ENCODE measurements around the gene CABLES2. TPM values are rescaled to one million over a fixed set of nuclear protein-coding genes. Genes with fewer than 3 reads are reported as not detected.

Gene CABLES2
- total and polyA plus RNA-seq, 5 donors from 2014 or later = 0.49 to 7.0 (median 1.2) TPM

DNA sequence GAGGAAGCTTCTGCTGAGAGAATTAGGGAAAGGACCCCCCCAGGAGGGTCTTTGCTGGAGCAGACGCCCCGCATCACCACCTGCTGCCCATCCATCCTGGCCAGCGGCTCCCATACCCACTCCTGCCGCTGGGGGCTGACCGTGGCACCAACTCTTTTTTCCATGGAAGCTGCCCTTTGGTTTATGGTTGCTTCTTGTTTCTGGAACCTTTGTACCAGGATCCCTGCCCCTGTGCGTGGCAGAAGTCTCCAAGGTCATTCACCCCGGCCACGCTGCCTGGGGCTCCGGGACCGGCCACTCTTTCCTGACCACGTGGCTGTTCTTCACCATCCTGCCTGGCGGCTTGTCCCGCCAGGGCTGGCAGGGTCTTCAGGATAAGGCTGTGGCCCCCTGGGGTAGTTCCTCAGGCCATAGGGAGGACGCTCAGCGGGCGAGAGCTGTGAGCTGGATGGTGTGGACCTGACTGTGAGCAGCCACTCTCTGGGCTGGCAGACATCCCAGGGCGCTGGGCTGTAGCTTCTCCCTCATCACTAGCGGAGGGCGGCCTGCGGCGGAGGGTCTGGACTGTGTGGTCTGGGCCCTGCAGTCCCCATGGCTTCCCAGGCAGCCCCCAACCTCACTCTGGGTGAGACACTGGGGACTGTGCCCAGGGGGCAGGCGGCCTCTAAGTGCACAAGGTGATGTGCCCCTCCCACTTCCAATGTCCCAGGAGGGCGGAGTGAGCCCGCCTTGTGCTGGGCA lies 43.0 kb upstream of the CABLES2 start:
- Histone ChIP-seq H3K9me3 (ENCODE audit: control insufficient read depth in 2 of 2, low read length in 2 of 2) (no peaks in the 10 kb centered on the region), H3K27me3 (ENCODE audit: control insufficient read depth, insufficient read depth, low read length) (no peaks in the 10 kb centered on the region), H3K4me3 (ENCODE audit: low read depth, low read length) (no peak overlapping the region), H3K27ac (ENCODE audit: insufficient read depth, low read length, poor library complexity, severe bottlenecking) (no peak overlapping the region), H3K4me1 (ENCODE audit: control insufficient read depth, insufficient read depth, low read length, poor library complexity, severe bottlenecking) (no peaks in the 10 kb centered on the region), H3K36me3 (ENCODE audit: control insufficient read depth, insufficient read depth, low read length) (no peaks in the 10 kb centered on the region)
- H3K4me1 Mint-ChIP-seq = no peaks in the 10 kb centered on the region
- no peaks in the 10 kb centered on the region for H3K36me3 Mint-ChIP-seq
- H3K27ac Mint-ChIP-seq = no peak overlapping the region
- H3K4me3 Mint-ChIP-seq = no peak overlapping the region
- ATAC-seq (ENCODE audit: low read depth in 2 of 2) (no peak), DNase-seq (no peak)
- peaks cover 0 to 1% (median 0%) of the 10 kb centered on the region in 7 donors for H3K9me3 Mint-ChIP-seq
- no peaks in the 10 kb centered on the region for H3K27me3 Mint-ChIP-seq

DNA sequence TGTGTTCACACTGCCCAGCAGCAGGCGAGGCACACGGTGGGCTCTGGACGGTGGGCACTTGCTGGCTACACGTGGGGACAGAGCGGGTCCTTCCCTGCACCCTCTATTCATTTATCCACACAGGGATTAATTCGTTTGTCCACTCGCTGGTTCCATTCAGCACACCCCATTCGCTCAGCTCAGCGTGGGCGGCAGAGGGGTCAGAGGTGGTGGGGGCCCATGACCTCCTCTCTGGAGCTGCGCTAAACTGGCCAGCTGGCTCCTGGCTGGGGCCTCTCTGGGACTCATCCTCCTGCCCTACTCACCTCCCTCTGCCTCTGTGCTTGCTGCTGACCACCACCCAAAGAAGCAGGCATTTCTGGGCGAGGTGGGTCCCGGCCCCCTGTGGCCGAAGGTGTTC lies 41.7 kb upstream of the CABLES2 start:
- ATAC-seq (ENCODE audit: low read depth in 2 of 2) (no peak), DNase-seq (no peak)
- H3K9me3 Mint-ChIP-seq = peaks cover 0 to 1% (median 0%) of the 10 kb centered on the region in 7 donors
- H3K27ac ChIP-seq (ENCODE audit: insufficient read depth, low read length, poor library complexity, severe bottlenecking) = no peak overlapping the region
- H3K4me1 ChIP-seq (ENCODE audit: control insufficient read depth, insufficient read depth, low read length, poor library complexity, severe bottlenecking) = no peaks in the 10 kb centered on the region
- H3K27me3 ChIP-seq (ENCODE audit: control insufficient read depth, insufficient read depth, low read length) = no peaks in the 10 kb centered on the region
- no peaks in the 10 kb centered on the region for H3K4me1 Mint-ChIP-seq
- H3K4me3 ChIP-seq (ENCODE audit: low read depth, low read length) = no peak overlapping the region
- H3K36me3 Mint-ChIP-seq = no peaks in the 10 kb centered on the region
- H3K27ac Mint-ChIP-seq = no peak overlapping the region
- H3K36me3 ChIP-seq (ENCODE audit: control insufficient read depth, insufficient read depth, low read length) = no peaks in the 10 kb centered on the region
- no peaks in the 10 kb centered on the region for H3K27me3 Mint-ChIP-seq
- no peaks in the 10 kb centered on the region for H3K9me3 ChIP-seq (ENCODE audit: control insufficient read depth in 2 of 2, low read length in 2 of 2)
- no peak overlapping the region for H3K4me3 Mint-ChIP-seq

DNA sequence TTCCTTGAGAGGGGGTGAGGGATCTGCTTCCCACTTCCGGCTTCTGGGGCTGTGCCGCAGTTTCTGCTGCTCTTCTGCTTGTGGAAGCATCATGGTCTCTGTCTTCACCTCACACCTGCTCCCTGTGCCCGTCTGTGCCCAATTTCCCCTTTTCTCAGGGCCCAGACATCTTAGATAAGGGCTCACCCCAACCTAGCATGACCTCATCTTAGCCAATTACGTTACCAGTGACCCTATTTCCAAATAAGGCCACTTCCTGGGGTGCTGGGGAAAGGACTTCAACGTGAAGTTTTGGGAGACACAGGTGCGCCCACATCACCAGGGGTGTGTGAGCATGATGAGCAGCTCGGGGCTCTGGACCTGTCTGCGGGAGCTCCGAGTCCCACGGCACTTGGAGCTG lies 41.0 kb upstream of the CABLES2 start:
- peaks cover 0 to 1% (median 0%) of the 10 kb centered on the region in 7 donors for H3K9me3 Mint-ChIP-seq
- no peak for ATAC-seq (ENCODE audit: low read depth in 2 of 2)
- Histone ChIP-seq H3K27ac (ENCODE audit: insufficient read depth, low read length, poor library complexity, severe bottlenecking) (no peak overlapping the region), H3K36me3 (ENCODE audit: control insufficient read depth, insufficient read depth, low read length) (no peaks in the 10 kb centered on the region), H3K4me1 (ENCODE audit: control insufficient read depth, insufficient read depth, low read length, poor library complexity, severe bottlenecking) (no peaks in the 10 kb centered on the region), H3K4me3 (ENCODE audit: low read depth, low read length) (no peak overlapping the region), H3K27me3 (ENCODE audit: control insufficient read depth, insufficient read depth, low read length) (no peaks in the 10 kb centered on the region), H3K9me3 (ENCODE audit: control insufficient read depth in 2 of 2, low read length in 2 of 2) (no peaks in the 10 kb centered on the region)
- DNase-seq = no peak
- H3K36me3 Mint-ChIP-seq = no peaks in the 10 kb centered on the region
- no peak overlapping the region for H3K4me3 Mint-ChIP-seq
- no peaks in the 10 kb centered on the region for H3K4me1 Mint-ChIP-seq
- H3K27me3 Mint-ChIP-seq = no peaks in the 10 kb centered on the region
- H3K27ac Mint-ChIP-seq = no peak overlapping the region

DNA sequence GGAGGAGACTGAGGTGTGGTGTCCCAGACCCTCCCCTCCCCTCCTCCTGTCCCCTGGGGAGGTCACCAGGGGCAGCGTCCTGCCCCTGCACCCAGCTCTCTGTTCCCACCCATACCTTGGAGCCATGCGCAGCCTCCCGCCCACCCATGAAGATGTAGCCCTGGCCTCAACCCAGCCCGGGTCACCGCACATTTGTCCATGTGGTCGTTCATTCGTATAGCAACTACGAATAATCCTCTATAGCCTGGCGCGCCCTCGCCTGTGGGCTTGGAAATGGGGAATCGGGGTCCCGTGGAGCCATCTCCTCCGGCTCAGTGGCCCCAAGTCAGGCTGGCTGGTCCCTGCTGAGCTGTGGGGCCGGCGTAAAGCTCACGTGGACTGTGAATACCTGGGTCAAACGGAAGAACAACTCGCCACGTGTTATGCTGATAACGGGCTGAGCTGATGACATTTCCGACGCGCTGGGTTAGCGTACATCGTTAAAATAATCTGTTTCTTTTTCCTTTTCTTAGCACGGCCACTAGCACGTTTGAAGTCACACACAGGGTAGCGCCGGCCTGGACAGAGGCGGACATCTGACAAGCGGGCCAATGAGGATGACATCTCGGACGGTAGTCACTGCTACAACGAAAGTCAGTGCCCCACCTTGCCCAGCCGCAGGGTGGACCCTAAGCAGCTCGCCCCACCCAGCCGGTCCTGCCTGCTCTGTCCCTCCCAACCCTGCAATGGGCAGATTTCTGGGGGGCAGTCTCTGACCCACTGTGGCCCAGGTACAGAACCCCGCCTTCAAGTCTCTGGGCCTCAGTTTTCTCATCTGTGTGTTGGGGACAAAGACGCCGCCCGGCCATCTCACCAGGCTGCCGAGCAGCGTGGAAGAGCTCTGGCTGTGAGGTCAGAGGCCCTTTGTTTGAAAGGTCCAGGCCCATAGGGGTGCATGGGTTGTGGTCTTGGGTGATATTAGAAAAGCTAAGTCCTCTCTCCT lies 40.1 kb upstream of the CABLES2 start:
- DNase-seq = no peak
- Histone ChIP-seq H3K9me3 (ENCODE audit: control insufficient read depth in 2 of 2, low read length in 2 of 2) (no peaks in the 10 kb centered on the region), H3K27ac (ENCODE audit: insufficient read depth, low read length, poor library complexity, severe bottlenecking) (no peak overlapping the region), H3K4me3 (ENCODE audit: low read depth, low read length) (no peak overlapping the region), H3K4me1 (ENCODE audit: control insufficient read depth, insufficient read depth, low read length, poor library complexity, severe bottlenecking) (no peaks in the 10 kb centered on the region), H3K36me3 (ENCODE audit: control insufficient read depth, insufficient read depth, low read length) (no peaks in the 10 kb centered on the region), H3K27me3 (ENCODE audit: control insufficient read depth, insufficient read depth, low read length) (no peaks in the 10 kb centered on the region)
- Mint-ChIP-seq H3K4me3 (no peak overlapping the region), H3K27me3 (no peaks in the 10 kb centered on the region), H3K36me3 (no peaks in the 10 kb centered on the region), H3K9me3 (peaks cover 0 to 1% (median 0%) of the 10 kb centered on the region in 7 donors), H3K27ac (peak overlapping the region in 2 of 3 donors; percentile 23 to 31), H3K4me1 (no peaks in the 10 kb centered on the region)
- ATAC-seq (ENCODE audit: low read depth in 2 of 2) = no peak

DNA sequence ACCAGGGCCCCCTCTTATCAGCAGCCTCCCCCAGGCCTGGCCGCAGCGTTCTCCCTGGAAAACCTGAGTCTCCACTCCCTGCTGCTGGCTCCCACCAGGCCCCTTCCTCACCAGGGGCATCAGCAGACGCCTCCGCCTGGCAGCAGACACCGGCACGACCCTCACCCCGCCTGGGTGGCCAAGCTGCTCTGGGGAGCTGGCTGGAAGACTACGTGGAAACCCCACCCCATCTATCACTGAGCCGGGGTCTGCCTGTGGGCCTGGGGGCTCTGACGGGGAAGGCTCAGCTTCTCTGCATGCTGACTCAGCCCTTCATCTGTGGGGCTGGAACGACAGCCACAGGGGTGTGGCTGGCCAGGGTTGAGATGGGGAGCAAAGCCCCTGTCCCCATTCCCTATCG lies 39.4 kb upstream of the CABLES2 start:
- no peaks in the 10 kb centered on the region for H3K4me1 ChIP-seq (ENCODE audit: control insufficient read depth, insufficient read depth, low read length, poor library complexity, severe bottlenecking)
- H3K4me1 Mint-ChIP-seq = no peaks in the 10 kb centered on the region
- no peaks in the 10 kb centered on the region for H3K27me3 ChIP-seq (ENCODE audit: control insufficient read depth, insufficient read depth, low read length)
- peaks cover 0 to 1% (median 0%) of the 10 kb centered on the region in 7 donors for H3K9me3 Mint-ChIP-seq
- no peaks in the 10 kb centered on the region for H3K36me3 Mint-ChIP-seq
- no peak for ATAC-seq (ENCODE audit: low read depth in 2 of 2)
- H3K27ac Mint-ChIP-seq = no peak overlapping the region
- no peaks in the 10 kb centered on the region for H3K9me3 ChIP-seq (ENCODE audit: control insufficient read depth in 2 of 2, low read length in 2 of 2)
- DNase-seq = no peak
- H3K36me3 ChIP-seq (ENCODE audit: control insufficient read depth, insufficient read depth, low read length) = no peaks in the 10 kb centered on the region
- H3K4me3 Mint-ChIP-seq = no peak overlapping the region
- no peaks in the 10 kb centered on the region for H3K27me3 Mint-ChIP-seq
- H3K27ac ChIP-seq (ENCODE audit: insufficient read depth, low read length, poor library complexity, severe bottlenecking) = no peak overlapping the region
- no peak overlapping the region for H3K4me3 ChIP-seq (ENCODE audit: low read depth, low read length)

DNA sequence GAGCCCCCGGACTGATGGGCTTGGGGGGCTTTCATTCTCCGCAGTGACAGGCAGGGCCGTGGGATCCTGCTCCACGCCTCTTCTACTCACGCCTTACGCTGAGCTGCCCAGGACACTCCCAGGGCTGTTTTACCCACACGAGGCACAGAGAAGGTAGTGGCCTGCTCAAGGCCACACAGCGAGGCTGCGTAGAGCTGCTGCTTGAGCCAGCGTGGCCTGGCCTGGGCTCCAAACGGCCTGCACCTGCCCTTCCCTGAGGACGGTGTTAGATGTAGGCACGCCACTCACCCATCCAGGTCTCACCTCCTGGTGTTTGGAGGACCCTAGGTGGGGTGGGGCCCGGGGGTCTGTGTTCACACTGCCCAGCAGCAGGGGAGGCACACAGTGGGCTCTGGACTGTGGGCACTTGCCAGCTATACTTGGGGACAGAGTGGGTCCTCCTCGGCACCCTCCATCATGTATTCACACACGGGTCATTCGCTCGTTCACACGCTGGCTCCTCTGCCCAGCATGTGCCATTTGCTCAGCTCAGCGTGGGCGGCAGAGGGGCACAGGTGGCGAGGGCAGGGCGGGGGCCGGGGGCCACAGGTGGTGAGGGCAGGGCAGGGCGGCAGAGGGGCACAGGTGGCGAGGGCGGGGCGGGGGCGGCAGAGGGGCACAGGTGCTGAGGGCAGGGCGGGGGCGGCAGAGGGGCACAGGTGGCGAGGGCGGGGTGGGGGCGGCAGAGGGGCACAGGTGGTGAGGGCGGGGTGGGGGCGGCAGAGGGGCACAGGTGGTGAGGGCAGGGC lies 38.7 kb upstream of the CABLES2 start:
- Histone ChIP-seq H3K36me3 (ENCODE audit: control insufficient read depth, insufficient read depth, low read length) (no peaks in the 10 kb centered on the region), H3K27me3 (ENCODE audit: control insufficient read depth, insufficient read depth, low read length) (no peaks in the 10 kb centered on the region), H3K27ac (ENCODE audit: insufficient read depth, low read length, poor library complexity, severe bottlenecking) (no peak overlapping the region), H3K4me1 (ENCODE audit: control insufficient read depth, insufficient read depth, low read length, poor library complexity, severe bottlenecking) (no peaks in the 10 kb centered on the region), H3K9me3 (ENCODE audit: control insufficient read depth in 2 of 2, low read length in 2 of 2) (no peaks in the 10 kb centered on the region), H3K4me3 (ENCODE audit: low read depth, low read length) (no peak overlapping the region)
- no peak overlapping the region for H3K27ac Mint-ChIP-seq
- ATAC-seq (ENCODE audit: low read depth in 2 of 2) (no peak), DNase-seq (no peak)
- H3K4me3 Mint-ChIP-seq = no peak overlapping the region
- H3K4me1 Mint-ChIP-seq = no peaks in the 10 kb centered on the region
- peaks cover 0 to 1% (median 0%) of the 10 kb centered on the region in 7 donors for H3K9me3 Mint-ChIP-seq
- H3K36me3 Mint-ChIP-seq = no peaks in the 10 kb centered on the region
- H3K27me3 Mint-ChIP-seq = no peaks in the 10 kb centered on the region

DNA sequence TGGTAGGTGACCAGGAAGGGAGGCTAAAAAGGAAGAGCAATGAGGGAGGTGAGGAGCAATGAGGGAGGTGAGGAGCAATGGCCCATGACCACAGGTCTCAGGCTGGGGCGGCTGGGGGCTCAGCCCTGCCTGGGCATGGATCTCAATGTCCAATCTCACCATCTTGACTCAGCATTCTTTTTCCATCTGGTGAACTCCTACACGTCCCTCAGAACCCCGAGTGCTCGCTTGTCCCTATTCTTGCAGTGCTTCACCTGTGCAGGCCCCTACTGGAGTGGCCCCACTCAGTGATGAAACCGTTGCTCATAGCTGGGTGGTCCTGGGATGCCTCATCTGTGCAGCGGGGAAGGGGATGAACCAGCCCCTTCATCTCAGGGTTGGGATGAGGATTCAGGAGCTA lies 37.2 kb upstream of the CABLES2 start:
- ATAC-seq (ENCODE audit: low read depth in 2 of 2) = no peak
- no peaks in the 10 kb centered on the region for H3K4me1 ChIP-seq (ENCODE audit: control insufficient read depth, insufficient read depth, low read length, poor library complexity, severe bottlenecking)
- no peaks in the 10 kb centered on the region for H3K27me3 ChIP-seq (ENCODE audit: control insufficient read depth, insufficient read depth, low read length)
- H3K27ac Mint-ChIP-seq = no peak overlapping the region
- H3K36me3 Mint-ChIP-seq = no peaks in the 10 kb centered on the region
- H3K4me3 ChIP-seq (ENCODE audit: low read depth, low read length) = no peak overlapping the region
- no peak overlapping the region for H3K4me3 Mint-ChIP-seq
- no peak overlapping the region for H3K27ac ChIP-seq (ENCODE audit: insufficient read depth, low read length, poor library complexity, severe bottlenecking)
- no peaks in the 10 kb centered on the region for H3K9me3 ChIP-seq (ENCODE audit: control insufficient read depth in 2 of 2, low read length in 2 of 2)
- H3K9me3 Mint-ChIP-seq = peaks cover 0 to 1% (median 0%) of the 10 kb centered on the region in 7 donors
- DNase-seq = no peak
- H3K27me3 Mint-ChIP-seq = no peaks in the 10 kb centered on the region
- no peaks in the 10 kb centered on the region for H3K4me1 Mint-ChIP-seq
- no peaks in the 10 kb centered on the region for H3K36me3 ChIP-seq (ENCODE audit: control insufficient read depth, insufficient read depth, low read length)

Measured in CD4-positive, CD25-positive, alpha-beta regulatory T cell (primary cell).